Putamen (tissue), 1 donor: Measurements from ENCODE around the gene MED19.
A peak's percentile ranks its signal among the peaks of the same experiment; 100 is the strongest.
"Not testable (repeated sequence)": the region's sequence is repeated elsewhere in the genome, so short reads cannot be mapped to it uniquely, and the experiment has no call there.

Experiments used
- DNase-seq: peaks from one replicate; pipeline ENCODE4 v3.0.0-alpha.2; 2016; ENCODE audit warnings: low spot score

MED19 gene

GRCh38 chr11:57704932-57705331 is 7.1 kb downstream of the MED19 start:
- DNase-seq: peak; percentile 57

- no peak for DNase-seq
Measured at GRCh38 chr11:57703341-57703740, 8.7 kb downstream of the MED19 start.

GRCh38 chr11:57700425-57700824 is 11.6 kb downstream of the MED19 start:
- DNase-seq: no peak

GRCh38 chr11:57699813-57700212 is 12.2 kb downstream of the MED19 start:
- no peak for DNase-seq

- no peak for DNase-seq
Measured at GRCh38 chr11:57698843-57699365, 13.1 kb downstream of the MED19 start.

GRCh38 chr11:57690474-57690873 is 21.5 kb downstream of the MED19 start:
- DNase-seq: not testable (repeated sequence)

GRCh38 chr11:57681168-57681567 is 30.8 kb downstream of the MED19 start:
- no peak for DNase-seq

GRCh38 chr11:57680552-57680874 is 31.5 kb downstream of the MED19 start:
- no peak for DNase-seq

- no peak for DNase-seq
Measured at GRCh38 chr11:57679396-57679795, 32.6 kb downstream of the MED19 start.

- no peak for DNase-seq
Measured at GRCh38 chr11:57675176-57675941, 36.7 kb downstream of the MED19 start.

- DNase-seq: no peak
Measured at GRCh38 chr11:57674251-57674650, 37.8 kb downstream of the MED19 start.

GRCh38 chr11:57668434-57668782 is 43.6 kb downstream of the MED19 start:
- DNase-seq: no peak

GRCh38 chr11:57667736-57668433 is 44.1 kb downstream of the MED19 start, which contains the start of gene ZDHHC5:
ZDHHC5 (plus strand) TSS chr11:57668114; CDS start chr11:57673091, 4,977 bp downstream.
- peak; percentile 99 for DNase-seq

- peak; percentile 99 for DNase-seq
Measured at GRCh38 chr11:57667117-57667735, 44.8 kb downstream of the MED19 start.

GRCh38 chr11:57663975-57664374 is 48.0 kb downstream of the MED19 start:
- no peak for DNase-seq

GRCh38 chr11:57662893-57663292 is 49.1 kb downstream of the MED19 start:
- no peak for DNase-seq

GRCh38 chr11:57659669-57660068 is 52.3 kb downstream of the MED19 start:
- DNase-seq: no peak

- DNase-seq: no peak
Measured at GRCh38 chr11:57658023-57658361, 54.0 kb downstream of the MED19 start.

GRCh38 chr11:57657194-57658022 is 54.6 kb downstream of the MED19 start, which contains the start of gene CLP1:
CLP1 (plus strand) TSS chr11:57657762; CDS start chr11:57659477, 1,715 bp downstream.
- peak; percentile 99 for DNase-seq

- DNase-seq: no peak
Measured at GRCh38 chr11:57656885-57657193, 55.2 kb downstream of the MED19 start.
